ENCODE measurements around the gene ACTR3. TPM values are rescaled to one million over a fixed set of nuclear protein-coding genes. Genes with fewer than 3 reads are reported as not detected.

The ACTR3 gene
- total RNA-seq, 2 donors from 2014 or later = 142 to 177 TPM

DNA sequence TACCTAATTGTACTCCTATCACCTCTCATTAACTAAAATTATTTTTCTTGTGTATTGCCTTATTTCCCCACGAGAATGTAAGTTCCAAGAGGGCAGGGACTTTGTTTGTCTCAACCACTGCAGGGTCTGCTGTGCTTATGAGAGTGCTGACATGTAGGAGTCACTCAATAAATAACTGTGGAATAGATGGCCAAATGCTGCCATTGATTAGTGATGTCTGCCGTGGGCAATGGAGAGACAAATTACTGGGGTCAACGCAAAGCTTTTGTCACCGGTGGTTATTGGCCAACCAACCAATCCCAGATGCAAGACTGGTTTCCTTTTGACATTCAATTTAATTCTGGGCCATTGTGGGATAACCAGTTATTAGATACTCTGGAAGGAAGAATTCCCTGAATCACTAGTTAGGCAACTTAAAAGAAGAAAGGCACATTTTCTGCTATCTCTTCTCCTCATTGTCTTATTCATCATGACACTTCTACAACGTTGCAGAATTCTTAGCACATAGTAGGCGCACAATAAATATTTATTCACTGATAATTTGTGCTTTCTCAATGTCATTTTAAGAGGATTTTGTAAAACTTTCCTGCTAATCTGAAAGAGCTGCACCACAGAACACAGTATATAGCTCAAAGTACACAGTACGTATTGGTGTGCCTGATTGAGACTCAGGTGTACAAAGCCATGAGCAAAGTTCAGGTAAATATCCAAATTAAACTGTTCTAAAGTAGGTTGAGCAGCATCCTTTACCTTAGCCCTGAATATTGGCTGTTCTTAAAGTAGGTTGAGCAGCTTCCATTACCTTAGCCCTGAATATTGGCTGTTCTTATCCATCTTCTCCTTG is 95.9 kb downstream of the ACTR3 start:
- Histone ChIP-seq H3K27ac (no peak overlapping the region), H3K4me3 (no peak overlapping the region), H3K4me1 (ENCODE audit: control insufficient read depth in 1 of 2, low read depth in 2 of 2) (no peaks in the 10 kb centered on the region), H3K9me3 (no peaks in the 10 kb centered on the region), H3K36me3 (no peaks in the 10 kb centered on the region), H3K27me3 (replicated peaks; ENCODE audit: insufficient read depth) (no peaks in the 10 kb centered on the region)
- TF ChIP-seq, protein P1, sequence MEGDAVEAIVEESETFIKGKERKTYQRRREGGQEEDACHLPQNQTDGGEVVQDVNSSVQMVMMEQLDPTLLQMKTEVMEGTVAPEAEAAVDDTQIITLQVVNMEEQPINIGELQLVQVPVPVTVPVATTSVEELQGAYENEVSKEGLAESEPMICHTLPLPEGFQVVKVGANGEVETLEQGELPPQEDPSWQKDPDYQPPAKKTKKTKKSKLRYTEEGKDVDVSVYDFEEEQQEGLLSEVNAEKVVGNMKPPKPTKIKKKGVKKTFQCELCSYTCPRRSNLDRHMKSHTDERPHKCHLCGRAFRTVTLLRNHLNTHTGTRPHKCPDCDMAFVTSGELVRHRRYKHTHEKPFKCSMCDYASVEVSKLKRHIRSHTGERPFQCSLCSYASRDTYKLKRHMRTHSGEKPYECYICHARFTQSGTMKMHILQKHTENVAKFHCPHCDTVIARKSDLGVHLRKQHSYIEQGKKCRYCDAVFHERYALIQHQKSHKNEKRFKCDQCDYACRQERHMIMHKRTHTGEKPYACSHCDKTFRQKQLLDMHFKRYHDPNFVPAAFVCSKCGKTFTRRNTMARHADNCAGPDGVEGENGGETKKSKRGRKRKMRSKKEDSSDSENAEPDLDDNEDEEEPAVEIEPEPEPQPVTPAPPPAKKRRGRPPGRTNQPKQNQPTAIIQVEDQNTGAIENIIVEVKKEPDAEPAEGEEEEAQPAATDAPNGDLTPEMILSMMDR (IDR thresholded peaks at IDR 0.05) = no peak
- DNase-seq (ENCODE audit: low spot score) (no peak), ATAC-seq (ENCODE audit: insufficient number of reproducible peaks, low FRiP score, low read depth) (no peak)

DNA sequence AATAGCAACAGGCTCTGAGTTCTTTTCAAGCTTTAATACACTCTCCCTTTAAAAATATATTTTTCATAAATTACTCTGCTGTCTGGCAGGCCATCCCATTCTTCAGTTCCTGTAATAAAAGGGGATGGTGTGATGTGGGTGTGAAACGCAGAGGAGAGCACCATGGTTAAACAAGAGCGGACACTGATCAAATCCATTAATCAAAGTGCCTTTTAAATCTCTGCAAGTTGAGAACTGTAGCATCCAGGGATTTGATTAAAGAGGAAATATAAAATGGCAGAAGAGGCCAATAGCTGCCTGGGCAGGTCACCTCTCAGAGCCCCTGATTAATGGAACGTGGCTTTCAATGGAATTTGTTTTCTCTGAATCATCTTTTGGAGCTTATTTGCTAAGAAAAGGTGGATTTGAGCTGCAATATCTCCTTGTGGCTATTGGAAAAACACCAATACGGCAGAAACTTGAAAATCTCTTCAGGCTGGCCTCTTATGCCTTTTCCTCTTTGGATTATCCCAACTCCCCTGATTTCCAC is 96.9 kb downstream of the ACTR3 start:
- no peaks in the 10 kb centered on the region for H3K36me3 ChIP-seq
- no peak overlapping the region for H3K27ac ChIP-seq
- no peaks in the 10 kb centered on the region for H3K4me1 ChIP-seq (ENCODE audit: control insufficient read depth in 1 of 2, low read depth in 2 of 2)
- H3K4me3 ChIP-seq = no peak overlapping the region
- H3K27me3 ChIP-seq (replicated peaks; ENCODE audit: insufficient read depth) = no peaks in the 10 kb centered on the region
- TF ChIP-seq, protein P1 (IDR thresholded peaks at IDR 0.05) = no peak
- no peaks in the 10 kb centered on the region for H3K9me3 ChIP-seq
- DNase-seq (ENCODE audit: low spot score) (no peak), ATAC-seq (ENCODE audit: insufficient number of reproducible peaks, low FRiP score, low read depth) (no peak)

DNA sequence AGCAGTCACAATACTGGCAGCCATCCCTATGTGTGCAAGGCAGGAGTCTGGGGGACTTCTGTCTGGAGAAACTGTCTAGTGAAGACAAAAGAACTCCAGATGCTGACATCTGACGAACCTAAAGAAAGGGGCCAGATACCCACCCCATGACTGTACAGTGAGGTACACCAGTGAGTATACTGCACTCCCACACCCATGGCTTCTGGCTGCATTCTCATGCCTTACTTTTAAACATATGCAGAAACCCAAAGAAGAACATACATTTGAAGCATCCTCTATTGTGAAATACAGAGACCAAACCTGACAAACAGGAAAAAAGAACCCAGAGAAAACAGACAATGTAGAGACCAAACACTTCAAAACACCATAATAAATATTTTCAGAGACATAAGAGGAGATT is 102.2 kb downstream of the ACTR3 start:
- no peaks in the 10 kb centered on the region for H3K27me3 ChIP-seq (replicated peaks; ENCODE audit: insufficient read depth)
- no peak overlapping the region for H3K27ac ChIP-seq
- H3K36me3 ChIP-seq = no peaks in the 10 kb centered on the region
- H3K9me3 ChIP-seq = no peaks in the 10 kb centered on the region
- TF ChIP-seq, protein P1 (IDR thresholded peaks at IDR 0.05) = no peak
- no peak overlapping the region for H3K4me3 ChIP-seq
- ATAC-seq (ENCODE audit: insufficient number of reproducible peaks, low FRiP score, low read depth) (no peak), DNase-seq (ENCODE audit: low spot score) (no peak)
- H3K4me1 ChIP-seq (ENCODE audit: control insufficient read depth in 1 of 2, low read depth in 2 of 2) = no peaks in the 10 kb centered on the region

DNA sequence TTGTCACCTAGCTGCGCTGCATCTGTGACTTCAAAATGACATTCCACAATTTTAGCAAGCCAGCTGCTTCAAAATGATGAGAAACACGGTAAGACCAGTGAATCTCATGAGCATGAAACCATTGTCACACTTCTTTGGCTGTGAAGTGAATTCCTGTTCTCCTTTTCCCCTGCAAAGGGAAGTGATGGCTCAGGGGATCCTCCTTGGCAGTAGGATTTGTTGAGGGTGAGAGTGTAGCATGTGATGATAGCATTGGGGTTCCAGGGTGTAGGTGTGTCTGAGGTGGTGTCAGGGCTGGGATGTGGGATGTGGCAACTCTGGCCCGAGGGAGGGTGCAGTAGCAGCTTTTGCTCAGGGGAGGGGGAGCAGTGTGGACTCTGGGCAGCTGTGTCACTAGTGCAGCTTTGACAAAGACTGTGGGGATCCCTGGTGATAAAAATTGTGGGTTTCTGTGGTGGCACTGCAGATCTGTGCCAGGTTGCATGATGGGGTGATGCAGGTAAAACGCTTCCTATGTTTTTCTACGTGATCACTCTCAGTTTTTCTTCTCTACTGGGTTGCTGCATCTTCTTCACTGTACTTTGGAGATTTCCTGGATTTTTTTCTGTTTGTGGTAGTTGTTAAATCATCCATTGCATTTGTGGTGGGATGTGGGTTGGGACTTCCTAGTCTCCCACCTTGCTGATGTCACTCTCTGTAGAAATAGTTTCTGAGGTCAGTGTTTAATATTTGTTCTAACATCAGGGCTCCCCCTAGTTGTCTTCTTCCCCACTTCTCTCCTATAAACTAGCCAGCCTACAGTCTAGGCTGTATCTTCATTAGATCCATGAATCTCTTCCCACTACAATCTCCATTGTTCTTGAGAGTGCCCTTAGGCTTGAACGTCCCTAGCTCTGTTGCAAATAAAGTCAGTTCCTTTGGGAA is 107.0 kb downstream of the ACTR3 start:
- TF ChIP-seq, protein P1 (IDR thresholded peaks at IDR 0.05) = no peak
- no peak overlapping the region for H3K27ac ChIP-seq
- no peaks in the 10 kb centered on the region for H3K27me3 ChIP-seq (replicated peaks; ENCODE audit: insufficient read depth)
- DNase-seq (ENCODE audit: low spot score) (no peak), ATAC-seq (ENCODE audit: insufficient number of reproducible peaks, low FRiP score, low read depth) (no peak)
- no peak overlapping the region for H3K4me3 ChIP-seq
- no peaks in the 10 kb centered on the region for H3K36me3 ChIP-seq
- no peaks in the 10 kb centered on the region for H3K4me1 ChIP-seq (ENCODE audit: control insufficient read depth in 1 of 2, low read depth in 2 of 2)
- H3K9me3 ChIP-seq = no peaks in the 10 kb centered on the region

DNA sequence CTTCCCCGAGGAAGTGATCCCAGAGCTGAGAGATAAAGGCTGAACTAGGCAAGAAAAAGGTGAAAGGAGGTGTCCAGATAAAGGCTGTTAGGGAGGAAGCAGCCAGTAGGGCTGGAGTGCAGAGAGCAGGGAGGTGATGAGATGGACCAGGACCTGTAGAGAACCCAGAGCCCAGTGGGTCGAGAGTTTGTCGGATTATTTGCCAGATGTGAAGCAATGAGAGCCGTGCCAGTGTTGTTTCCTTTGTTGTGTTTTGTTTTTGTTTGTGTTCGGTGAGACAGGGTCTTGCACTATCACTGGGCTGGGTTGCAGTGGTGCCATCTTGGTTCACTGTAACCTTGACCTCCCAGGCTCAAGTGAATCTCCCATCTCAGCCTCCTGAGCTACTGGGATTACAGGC is 111.3 kb downstream of the ACTR3 start:
- H3K27me3 ChIP-seq (replicated peaks; ENCODE audit: insufficient read depth) = no peaks in the 10 kb centered on the region
- no peaks in the 10 kb centered on the region for H3K9me3 ChIP-seq
- H3K36me3 ChIP-seq = no peaks in the 10 kb centered on the region
- H3K4me1 ChIP-seq (ENCODE audit: control insufficient read depth in 1 of 2, low read depth in 2 of 2) = no peaks in the 10 kb centered on the region
- DNase-seq (ENCODE audit: low spot score) (no peak), ATAC-seq (ENCODE audit: insufficient number of reproducible peaks, low FRiP score, low read depth) (no peak)
- TF ChIP-seq, protein P1 (IDR thresholded peaks at IDR 0.05) = no peak
- H3K27ac ChIP-seq = no peak overlapping the region
- no peak overlapping the region for H3K4me3 ChIP-seq
